Measurements from ENCODE around the gene PCDHB12.
A peak's percentile ranks its signal among the peaks of the same experiment; 100 is the strongest.
"Not testable (repeated sequence)": the region's sequence is repeated elsewhere in the genome, so short reads cannot be mapped to it uniquely, and the experiment has no call there.

Gene PCDHB12

GRCh38 chr5:141210849-141211248, 2.3 kb downstream of the PCDHB12 start:
- DNase-seq, result not testable (repeated sequence)

GRCh38 chr5:141213656-141214339, 5.3 kb downstream of the PCDHB12 start, which contains the start of gene PCDHB13:
TSS of gene PCDHB13 (plus strand) at chr5:141213919. CDS start at chr5:141214124, 205 bp downstream.
- not testable (repeated sequence) for DNase-seq

- DNase-seq, result not testable (repeated sequence)
These were observed 6.1 kb downstream of the PCDHB12 start for GRCh38 chr5:141214583-141214982.

GRCh38 chr5:141215504-141215903, 7.0 kb downstream of the PCDHB12 start:
- not testable (repeated sequence) for DNase-seq

GRCh38 chr5:141216035-141216434, 7.5 kb downstream of the PCDHB12 start:
- not testable (repeated sequence) for DNase-seq

GRCh38 chr5:141223112-141223783, 14.7 kb downstream of the PCDHB12 start, which contains the start of gene PCDHB14:
TSS of gene PCDHB14 (plus strand) at chr5:141223343. CDS start at chr5:141223506, 163 bp downstream.
- peak; percentile 6 for DNase-seq

GRCh38 chr5:141224844-141225243, 16.3 kb downstream of the PCDHB12 start:
- DNase-seq, result not testable (repeated sequence)

GRCh38 chr5:141225421-141225820, 16.9 kb downstream of the PCDHB12 start:
- not testable (repeated sequence) for DNase-seq

- no peak for DNase-seq
These were observed 25.7 kb downstream of the PCDHB12 start for GRCh38 chr5:141234109-141234667.

- DNase-seq, result not testable (repeated sequence)
These were observed 27.4 kb downstream of the PCDHB12 start for GRCh38 chr5:141235922-141236321.

GRCh38 chr5:141236516-141237313, 28.2 kb downstream of the PCDHB12 start:
- no peak for DNase-seq

- DNase-seq, result no peak
These were observed 33.0 kb downstream of the PCDHB12 start for GRCh38 chr5:141241496-141241895.

GRCh38 chr5:141245250-141245717, 36.8 kb downstream of the PCDHB12 start, which contains the start of gene PCDHB15:
TSS of gene PCDHB15 (plus strand) at chr5:141245395. CDS start at chr5:141245579, 184 bp downstream.
- DNase-seq, result no peak

- not testable (repeated sequence) for DNase-seq
These were observed 38.5 kb downstream of the PCDHB12 start for GRCh38 chr5:141246971-141247370.

- not testable (repeated sequence) for DNase-seq
These were observed 38.9 kb downstream of the PCDHB12 start for GRCh38 chr5:141247434-141247833.

GRCh38 chr5:141250576-141250975, 42.1 kb downstream of the PCDHB12 start:
- DNase-seq, result no peak

GRCh38 chr5:141258464-141258863, 49.9 kb downstream of the PCDHB12 start:
- DNase-seq, result no peak

GRCh38 chr5:141258948-141259347, 50.4 kb downstream of the PCDHB12 start:
- DNase-seq, result no peak

- DNase-seq, result no peak
These were observed 52.1 kb downstream of the PCDHB12 start for GRCh38 chr5:141260458-141261237.

- no peak for DNase-seq
These were observed 52.7 kb downstream of the PCDHB12 start for GRCh38 chr5:141261238-141261546.

Measured in NCI-H2171 (cell line).